GM12874 (cell line): ENCODE measurements around the gene JAM2.

ENCODE experiments used
- CTCF ChIP-seq: IDR thresholded peaks from 2 replicates; pipeline ENCODE4 v1.5.1; 2011; ENCODE audit warnings: low read depth, mild to moderate bottlenecking, control low read depth, low read length, moderate library complexity; ENCODE audit not compliant: insufficient read depth

JAM2 gene

DNA sequence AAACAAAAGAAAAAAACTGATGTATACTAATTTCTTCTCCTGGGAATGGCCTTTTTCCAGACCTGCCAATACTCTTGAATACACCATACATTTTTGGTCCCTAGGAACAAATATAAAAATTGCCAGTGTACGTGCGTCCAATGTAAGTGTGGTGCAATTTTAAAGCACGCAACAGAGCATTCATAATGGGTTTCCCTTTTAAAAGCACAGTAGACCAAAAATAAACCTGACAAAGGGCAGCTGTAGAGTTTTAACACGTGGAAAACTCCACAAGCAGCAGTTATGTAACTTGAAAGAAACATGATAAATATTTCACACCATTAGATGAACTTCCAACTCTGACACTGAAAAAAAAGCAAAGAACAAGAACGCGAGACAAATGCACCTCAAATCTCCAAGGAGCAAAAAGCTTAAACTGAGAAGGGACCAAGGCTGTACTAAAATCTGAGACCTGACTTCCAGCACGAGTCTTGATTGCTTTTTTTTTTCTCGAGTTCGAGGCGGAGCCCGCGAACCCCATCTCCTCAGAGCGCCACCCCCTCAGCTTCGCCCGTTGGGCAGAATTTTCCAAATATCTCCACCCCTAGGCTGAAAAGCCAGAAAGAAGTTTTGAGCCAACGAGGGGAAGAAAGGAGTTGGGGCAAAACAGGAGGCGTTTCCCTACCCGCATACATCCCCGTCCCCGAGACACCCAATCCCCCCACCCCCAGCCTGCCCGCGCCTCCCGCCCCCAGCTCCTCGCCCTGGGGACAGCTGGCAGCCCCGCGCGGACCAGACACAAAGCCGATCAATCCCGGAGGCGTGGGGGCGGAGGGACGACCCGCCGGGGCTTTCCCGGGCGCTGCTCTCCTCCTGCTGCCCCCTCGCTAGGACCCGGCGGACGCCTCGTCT, at the start of gene JAM2:
TSS of gene JAM2 (plus strand) at position 599 of the 891 bp plus-strand sequence. CDS start 564 bp downstream, outside the sequence.
- TF ChIP-seq CTCF = no peak

GRCh38 chr21:25589887-25590286, 49.2 kb upstream of the JAM2 start:
- no peak for TF ChIP-seq CTCF

DNA sequence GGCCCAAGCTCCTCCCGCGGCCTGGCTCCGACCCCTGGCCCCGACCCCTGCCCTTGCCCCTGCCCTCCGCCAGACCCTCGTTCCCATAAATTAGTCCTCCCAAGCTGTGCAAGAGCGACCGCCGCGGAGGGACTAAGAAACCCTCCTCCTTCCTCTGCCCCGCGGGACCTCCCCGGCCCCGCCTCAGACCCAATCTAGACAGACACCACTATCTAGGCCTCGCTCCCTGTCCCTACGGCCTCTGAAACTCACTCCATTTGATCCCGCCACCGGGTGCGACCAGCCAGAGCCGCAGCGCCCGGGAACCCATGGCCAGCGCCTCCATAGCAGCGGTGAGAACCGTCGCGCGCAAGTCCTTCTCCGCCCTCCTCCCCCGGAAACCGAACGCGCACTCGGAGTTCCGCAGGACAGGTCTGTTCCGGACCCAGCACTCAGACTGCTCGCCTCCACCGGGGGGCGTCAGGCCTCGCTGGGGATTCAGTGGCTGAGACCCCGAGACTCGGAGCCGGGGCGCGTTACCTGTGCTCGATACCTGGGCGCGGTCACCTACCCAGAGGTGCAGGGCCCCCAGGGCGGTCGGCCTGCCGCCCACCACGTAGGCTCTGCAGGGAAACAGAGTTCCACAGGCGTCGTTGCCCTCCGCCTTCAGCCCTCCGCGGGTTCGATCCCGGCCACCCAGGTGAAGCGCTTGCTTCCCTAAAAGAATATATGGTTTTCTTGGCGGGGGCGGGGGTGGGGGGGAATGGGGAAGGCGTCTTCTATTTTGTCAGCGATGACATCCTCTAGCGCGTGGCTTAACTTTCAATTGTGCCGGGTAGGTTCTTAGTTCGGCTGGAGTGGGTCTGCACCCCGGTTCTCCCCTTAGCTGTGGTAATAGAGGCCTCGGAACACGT, 31.7 kb upstream of the JAM2 start, which contains the start of gene MRPL39:
TSS of gene MRPL39 (minus strand) at position 331 of the 893 bp plus-strand sequence. CDS start at position 325, 6 bp downstream.
- peak; percentile 86 for TF ChIP-seq CTCF

DNA sequence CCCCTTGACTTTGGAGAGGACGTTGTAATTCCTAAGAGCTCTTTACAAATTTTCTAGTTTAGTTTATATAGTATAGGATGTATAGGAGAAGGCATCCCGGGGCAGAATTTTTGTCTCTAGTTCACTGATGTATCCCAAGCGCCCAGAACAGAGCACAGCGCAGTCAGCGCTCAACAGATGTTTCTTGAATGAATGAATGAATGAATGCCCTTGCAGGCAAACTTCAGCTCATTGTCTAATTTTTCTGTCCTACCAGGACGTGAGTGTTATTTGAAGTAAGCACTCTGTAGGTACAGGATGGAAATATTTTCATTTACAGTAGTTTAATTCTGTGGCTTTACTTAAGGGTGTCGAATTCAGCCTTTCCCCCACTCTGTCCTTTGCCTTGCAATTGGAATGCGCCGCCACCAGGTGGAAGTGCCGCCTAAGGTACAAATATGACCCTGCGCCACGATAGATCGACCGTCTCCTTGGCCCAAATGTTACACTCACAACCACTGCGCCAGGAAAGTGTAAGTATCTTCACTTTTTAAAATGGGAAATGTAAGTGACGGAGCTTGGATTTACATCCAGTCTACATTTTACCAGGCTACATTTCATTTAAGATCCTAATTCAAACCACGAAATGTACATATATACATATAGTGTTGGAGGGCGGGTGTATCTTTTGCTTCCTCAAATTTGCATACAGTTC, 30.9 kb upstream of the JAM2 start:
- TF ChIP-seq CTCF = peak; percentile 79

DNA sequence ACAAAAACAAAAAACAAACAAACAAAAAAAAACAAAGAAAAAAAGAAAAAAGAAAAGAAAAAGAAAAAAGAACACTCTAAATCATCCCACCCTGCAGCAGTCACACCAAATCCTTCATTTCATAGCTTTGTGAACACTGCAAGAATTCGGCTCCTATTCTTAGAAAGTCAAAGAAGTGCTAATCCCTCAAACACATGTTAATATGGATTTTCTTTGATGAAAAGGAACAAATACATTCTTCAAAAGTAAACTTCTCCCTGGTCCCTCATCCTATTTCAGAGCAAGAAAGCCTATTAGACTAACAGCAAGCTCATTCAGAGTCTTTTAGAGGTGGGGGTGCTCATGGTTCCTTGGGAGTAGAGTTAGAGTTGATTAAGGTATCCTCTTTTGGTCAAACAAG, 24.6 kb upstream of the JAM2 start:
- TF ChIP-seq CTCF = no peak

DNA sequence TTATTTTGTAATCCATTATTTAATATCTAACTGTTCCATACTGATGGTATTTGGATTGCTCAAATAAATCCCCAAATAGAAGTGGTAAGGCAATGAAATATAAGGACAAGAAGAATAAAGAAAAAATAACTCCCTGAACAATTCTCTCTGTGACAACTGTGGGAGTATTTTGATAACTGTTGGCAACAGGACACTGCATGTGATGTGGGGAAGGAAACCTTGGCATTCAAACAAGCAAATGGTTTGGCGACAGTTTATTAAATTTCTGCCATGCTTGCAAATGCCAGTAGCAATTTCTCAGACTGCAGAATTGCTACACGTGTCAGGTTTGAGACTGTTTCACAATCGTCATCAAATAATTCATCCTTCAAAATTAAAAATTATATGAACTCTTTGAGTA, 23.2 kb upstream of the JAM2 start:
- TF ChIP-seq CTCF = no peak
